H9 (cell line): ENCODE results near the gene PARD3. TPM values are rescaled to one million over a fixed set of nuclear protein-coding genes. Genes with fewer than 3 reads are reported as not detected.

Experiments used
- DNase-seq: peaks from one replicate; pipeline ENCODE4 v3.0.0-alpha.2; 2017
- H2AFZ ChIP-seq: one replicate; pipeline ENCODE4 v1.6.1; 2013; ENCODE audit warnings: mild to moderate bottlenecking, low read length, control low read depth, moderate library complexity
- H2AK5ac ChIP-seq: 2 replicates; pipeline ENCODE4 v1.6.1; 2013; ENCODE audit warnings: low read length, control low read depth, mixed read lengths; ENCODE audit not compliant: insufficient read length
- H2BK120ac ChIP-seq: one replicate; pipeline ENCODE4 v1.6.1; 2013; ENCODE audit warnings: low read depth, mild to moderate bottlenecking, low read length, control low read depth, inconsistent platforms; ENCODE audit not compliant: poor library complexity, severe bottlenecking
- H2BK12ac ChIP-seq: 2 replicates; pipeline ENCODE4 v1.6.1; 2013; ENCODE audit warnings: low read length, control low read depth, mixed read lengths, low read depth; ENCODE audit not compliant: insufficient read length
- H2BK15ac ChIP-seq: 2 replicates; pipeline ENCODE4 v1.6.1; 2013; ENCODE audit warnings: low read depth, low read length, control low read depth
- H2BK20ac ChIP-seq: one replicate; pipeline ENCODE4 v1.6.1; 2013; ENCODE audit warnings: low read depth, mild to moderate bottlenecking, low read length, control low read depth, inconsistent platforms; ENCODE audit not compliant: poor library complexity, severe bottlenecking
- H2BK5ac ChIP-seq: 2 replicates; pipeline ENCODE4 v1.6.1; 2013; ENCODE audit warnings: low read length, control low read depth, mixed read lengths; ENCODE audit not compliant: insufficient read length
- H3K14ac ChIP-seq: 2 replicates; pipeline ENCODE4 v1.6.1; 2013; ENCODE audit warnings: low read length, control low read depth; ENCODE audit not compliant: insufficient read depth
- H3K18ac ChIP-seq: 2 replicates; pipeline ENCODE4 v1.6.1; 2013; ENCODE audit warnings: low read depth, mild to moderate bottlenecking, mixed read lengths, low read length, control low read depth; ENCODE audit not compliant: insufficient read length
- H3K23ac ChIP-seq: 2 replicates; pipeline ENCODE4 v1.6.1; 2013; ENCODE audit warnings: low read length, control low read depth, mixed read lengths, low read depth; ENCODE audit not compliant: insufficient read length
- H3K23me2 ChIP-seq: 2 replicates; pipeline ENCODE4 v1.6.1; 2013; ENCODE audit warnings: low read depth, mild to moderate bottlenecking, mixed read lengths, low read length, control low read depth; ENCODE audit not compliant: insufficient read length, poor library complexity, severe bottlenecking
- H3K27ac ChIP-seq: 2 replicates; pipeline ENCODE4 v1.5.1; 2013; ENCODE audit warnings: low read length, control low read depth, mixed read lengths, low read depth; ENCODE audit not compliant: insufficient read length
- H3K27me3 ChIP-seq: 2 replicates; pipeline ENCODE4 v1.6.1; 2013; ENCODE audit warnings: low read length, control low read depth, inconsistent platforms; ENCODE audit not compliant: insufficient read depth
- H3K4ac ChIP-seq: 2 replicates; pipeline ENCODE4 v1.6.1; 2013; ENCODE audit warnings: low read depth, mild to moderate bottlenecking, control low read depth, inconsistent platforms, low read length, moderate library complexity
- H3K4me1 ChIP-seq: 2 replicates; pipeline ENCODE4 v1.6.1; 2013; ENCODE audit warnings: low read length, control low read depth, inconsistent platforms; ENCODE audit not compliant: insufficient read depth
- H3K4me2 ChIP-seq: 2 replicates; pipeline ENCODE4 v1.6.1; 2013; ENCODE audit warnings: low read length, control low read depth, mixed read lengths; ENCODE audit not compliant: insufficient read length, insufficient read depth
- H3K56ac ChIP-seq: 2 replicates; pipeline ENCODE4 v1.6.1; 2013; ENCODE audit warnings: low read depth, mild to moderate bottlenecking, mixed read lengths, low read length, control low read depth; ENCODE audit not compliant: insufficient read length
- H3K79me1 ChIP-seq: 2 replicates; pipeline ENCODE4 v1.6.1; 2013; ENCODE audit warnings: low read depth, mild to moderate bottlenecking, moderate library complexity, low read length, control low read depth, inconsistent platforms; ENCODE audit not compliant: insufficient read depth, poor library complexity, severe bottlenecking
- H3K79me2 ChIP-seq: 2 replicates; pipeline ENCODE4 v1.6.1; 2013; ENCODE audit warnings: low read length, control low read depth, inconsistent platforms; ENCODE audit not compliant: insufficient read depth
- H3K9ac ChIP-seq: 2 replicates; pipeline ENCODE4 v1.6.1; 2013; ENCODE audit warnings: low read length, control low read depth, mixed read lengths; ENCODE audit not compliant: insufficient read length; ENCODE audit errors: extremely low read depth
- H3K9me3 ChIP-seq: one replicate; pipeline ENCODE4 v1.6.1; 2013; ENCODE audit warnings: low read depth, low read length, inconsistent platforms; ENCODE audit not compliant: control insufficient read depth
- H3T11ph ChIP-seq: one replicate; pipeline ENCODE4 v1.6.1; 2013; ENCODE audit warnings: mild to moderate bottlenecking, low read length, control low read depth, inconsistent platforms
- H4K20me1 ChIP-seq: one replicate; pipeline ENCODE4 v1.6.1; 2013; ENCODE audit not compliant: control insufficient read depth, insufficient read length, insufficient read depth
- H4K5ac ChIP-seq: 2 replicates; pipeline ENCODE4 v1.6.1; 2013; ENCODE audit warnings: low read depth, mild to moderate bottlenecking, mixed read lengths, low read length, control low read depth; ENCODE audit not compliant: insufficient read length
- H4K8ac ChIP-seq: replicated peaks from 2 replicates; pipeline ENCODE4 v1.6.1; 2013; ENCODE audit warnings: low read length, control low read depth, mixed read lengths, low read depth; ENCODE audit not compliant: insufficient read length
- H4K91ac ChIP-seq: 2 replicates; pipeline ENCODE4 v1.6.1; 2013; ENCODE audit warnings: low read depth, mild to moderate bottlenecking, moderate library complexity, mixed read lengths, low read length, control low read depth; ENCODE audit not compliant: insufficient read length
- H3K27ac Mint-ChIP-seq, 3 experiments: 2 replicates in 2 of 3; 3 replicates in 1 of 3; pipeline ENCODE4 v1.8.0; 2020 to 2021; ENCODE audit warnings: mixed read lengths in 3 of 3, mild to moderate bottlenecking in 1 of 3, moderate library complexity in 1 of 3
- H3K27me3 Mint-ChIP-seq: 2 replicates; pipeline ENCODE4 v1.8.0; 2021; ENCODE audit warnings: low read depth, mild to moderate bottlenecking, moderate library complexity, mixed read lengths
- H3K36me3 Mint-ChIP-seq, 3 experiments: 2 replicates in 2 of 3; 3 replicates in 1 of 3; pipeline ENCODE4 v1.8.0; 2020 to 2021; ENCODE audit warnings: low read depth in 3 of 3, mixed read lengths in 3 of 3; ENCODE audit not compliant: insufficient read depth in 1 of 3
- H3K4me1 Mint-ChIP-seq, 2 experiments: 2 replicates each; pipeline ENCODE4 v1.8.0; 2020; ENCODE audit warnings: mixed read lengths in 2 of 2
- H3K4me3 Mint-ChIP-seq, 2 experiments: 2 replicates in 1 of 2; 3 replicates in 1 of 2; pipeline ENCODE4 v1.8.0; 2020 to 2021; ENCODE audit warnings: mild to moderate bottlenecking in 2 of 2, mixed read lengths in 2 of 2, moderate library complexity in 1 of 2
- H3K9me3 Mint-ChIP-seq, 2 experiments: 2 replicates in 1 of 2; 3 replicates in 1 of 2; pipeline ENCODE4 v1.8.0; 2020; ENCODE audit warnings: mild to moderate bottlenecking in 2 of 2, mixed read lengths in 2 of 2, moderate library complexity in 1 of 2
- CTCF ChIP-seq: fragments of 200-600 bp; sonication (generic); conservative IDR thresholded peaks from 3 replicates; pipeline ENCODE4 v1.8.0; 2021; ENCODE audit warnings: antibody characterized with exemption, mild to moderate bottlenecking
- WGBS: extraction: QIAGEN DNeasy Blood & Tissue Kit; methylation state at CpG from one replicate; pipeline ENCODE4 v1.1.7; 2013; ENCODE audit warnings: missing lambda C conversion rate, low lambda C conversion rate, mixed read lengths; ENCODE audit not compliant: insufficient read length; ENCODE audit errors: extremely low coverage; 5-methylcytosine and 5-hydroxymethylcytosine counted together
- total RNA-seq: library from RNA; stranded (reverse); gene quantifications from 2 replicates; pipeline ENCODE4 v1.2.1, GENCODE V29; 2021

Gene PARD3
- total RNA-seq, 1 experiment from 2014 or later: 44.7 TPM

GRCh38 chr10:34612938-34613337 lies 202.2 kb downstream of the PARD3 start:
- Mint-ChIP-seq H3K4me3 (no peak overlapping the region), H3K4me1 (peaks cover 26 to 30% of the 10 kb centered on the region in 2 experiments), H3K27me3 (no peaks in the 10 kb centered on the region), H3K36me3 (no peaks in the 10 kb centered on the region), H3K9me3 (no peaks in the 10 kb centered on the region), H3K27ac (peak overlapping the region; percentile 29 to 81 (median 48); a peak in 4 of 7 replicates)
- Histone ChIP-seq H3T11ph (no peak overlapping the region), H3K9me3 (no peaks in the 10 kb centered on the region), H2BK15ac (no peak overlapping the region), H4K5ac (no peak overlapping the region), H3K4me1 (no peaks in the 10 kb centered on the region; the same call in 1 of the 2 replicates), H2BK12ac (no peak overlapping the region), H3K23ac (no peak overlapping the region), H3K4ac (no peak overlapping the region), H4K20me1 (no peaks in the 10 kb centered on the region), H2AK5ac (no peak overlapping the region), H3K23me2 (no peaks in the 10 kb centered on the region), H3K14ac (no peak overlapping the region), H2AFZ (no peak overlapping the region), H3K9ac (no peak overlapping the region), H3K27ac (no peak overlapping the region), H2BK120ac (no peak overlapping the region), H3K79me2 (0 out of 2 replicates have a peak, but pooled peaks cover 2% of the 10 kb centered on the region), H3K79me1 (peaks cover 2% of the 10 kb centered on the region), H3K4me2 (no peak overlapping the region), H2BK20ac (no peak overlapping the region), H4K91ac (no peak overlapping the region), H3K18ac (no peak overlapping the region), H3K56ac (no peak overlapping the region), H2BK5ac (no peak overlapping the region), H4K8ac (no peak overlapping the region), H3K27me3 (no peaks in the 10 kb centered on the region)
- no peak for TF ChIP-seq CTCF
- DNase-seq: no peak
- no CpG with 5 or more reads among the region's 1 CpG for WGBS
